ENCODE results near the gene ADAMTSL5. TPM values are rescaled to one million over a fixed set of nuclear protein-coding genes. Genes with fewer than 3 reads are reported as not detected.

ADAMTSL5 gene
- total RNA-seq, 1 experiment from 2014 or later: 0.86 TPM

- ChIA-PET CTCF (interaction anchor here (0.5 kb wide), 1 partner anchor 229 kb away, joined by 3 read pairs; no protein-coding TSS in a partner anchor), POLR2A (ENCODE audit: low non-redundant PET) (no interaction called here)
- intact Hi-C loops (cut with micrococcal nuclease; ENCODE audit: unreplicated experiment): no loop called here
- H3K27me3 ChIP-seq (replicated peaks; ENCODE audit: insufficient read depth, low read depth, low read length, poor library complexity): no peaks in the 10 kb centered on the region
- H3K4me3 ChIP-seq (ENCODE audit: low read depth, low read length, poor library complexity, severe bottlenecking): no peak overlapping the region
- H3K4me1 ChIP-seq (ENCODE audit: insufficient read depth, low read length, poor library complexity, severe bottlenecking): peaks cover 6% of the 10 kb centered on the region
- DNase-seq (ENCODE audit: low spot score): no peak
- TF ChIP-seq EZH2 (IDR thresholded peaks at IDR 0.05; ENCODE audit: borderline replicate concordance, low read depth, low read length, poor library complexity, severe bottlenecking): no peak
- TF ChIP-seq, protein P1, sequence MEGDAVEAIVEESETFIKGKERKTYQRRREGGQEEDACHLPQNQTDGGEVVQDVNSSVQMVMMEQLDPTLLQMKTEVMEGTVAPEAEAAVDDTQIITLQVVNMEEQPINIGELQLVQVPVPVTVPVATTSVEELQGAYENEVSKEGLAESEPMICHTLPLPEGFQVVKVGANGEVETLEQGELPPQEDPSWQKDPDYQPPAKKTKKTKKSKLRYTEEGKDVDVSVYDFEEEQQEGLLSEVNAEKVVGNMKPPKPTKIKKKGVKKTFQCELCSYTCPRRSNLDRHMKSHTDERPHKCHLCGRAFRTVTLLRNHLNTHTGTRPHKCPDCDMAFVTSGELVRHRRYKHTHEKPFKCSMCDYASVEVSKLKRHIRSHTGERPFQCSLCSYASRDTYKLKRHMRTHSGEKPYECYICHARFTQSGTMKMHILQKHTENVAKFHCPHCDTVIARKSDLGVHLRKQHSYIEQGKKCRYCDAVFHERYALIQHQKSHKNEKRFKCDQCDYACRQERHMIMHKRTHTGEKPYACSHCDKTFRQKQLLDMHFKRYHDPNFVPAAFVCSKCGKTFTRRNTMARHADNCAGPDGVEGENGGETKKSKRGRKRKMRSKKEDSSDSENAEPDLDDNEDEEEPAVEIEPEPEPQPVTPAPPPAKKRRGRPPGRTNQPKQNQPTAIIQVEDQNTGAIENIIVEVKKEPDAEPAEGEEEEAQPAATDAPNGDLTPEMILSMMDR (conservative IDR thresholded peaks at IDR 0.05; ENCODE audit: low read depth, low read length): no peak
- H3K27ac ChIP-seq (ENCODE audit: low read depth, low read length, poor library complexity, severe bottlenecking): no peak overlapping the region
- no peaks in the 10 kb centered on the region for H3K9me3 ChIP-seq (ENCODE audit: low read depth, low read length, poor library complexity, severe bottlenecking)
- no TSS peak for BruUV-seq (replicated peaks)
- H3K36me3 ChIP-seq (ENCODE audit: insufficient read depth, low read length, poor library complexity, severe bottlenecking): no peaks in the 10 kb centered on the region
Observed at GRCh38 chr19:1495799-1496713, 16.8 kb downstream of the ADAMTSL5 start.

DNA sequence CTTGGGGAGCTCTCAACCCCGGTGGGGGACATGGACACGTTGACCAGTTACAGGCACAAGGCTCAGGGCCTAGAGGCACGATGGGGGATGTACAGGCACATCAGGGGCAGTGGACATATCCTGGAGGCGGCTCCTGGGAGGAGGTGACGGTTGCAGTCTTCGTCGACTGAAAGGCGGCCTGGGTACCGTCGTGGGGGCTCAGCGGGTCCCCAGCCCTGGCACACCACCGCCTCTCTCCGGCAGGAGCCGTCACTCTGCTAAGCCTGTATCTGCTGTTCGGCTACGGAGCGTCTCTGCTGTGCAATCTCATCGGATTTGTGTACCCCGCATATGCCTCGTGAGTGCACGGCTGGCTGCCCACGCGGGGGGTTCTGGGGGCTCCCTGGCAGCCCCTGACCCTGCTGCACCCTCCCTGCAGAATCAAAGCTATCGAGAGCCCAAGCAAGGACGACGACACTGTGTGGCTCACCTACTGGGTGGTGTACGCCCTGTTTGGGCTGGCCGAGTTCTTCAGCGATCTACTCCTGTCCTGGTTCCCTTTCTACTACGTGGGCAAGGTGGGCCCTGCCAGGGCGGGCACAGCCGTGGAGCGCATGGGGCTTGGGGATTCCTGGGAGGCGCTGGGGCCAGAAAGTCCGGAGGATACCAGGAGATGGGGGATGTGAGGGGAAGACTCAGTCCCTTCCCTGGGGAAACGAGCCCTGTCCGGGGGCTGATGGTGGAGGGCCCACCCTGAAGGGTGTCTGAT, 17.6 kb downstream of the ADAMTSL5 start:
- no peaks in the 10 kb centered on the region for H3K36me3 ChIP-seq (ENCODE audit: insufficient read depth, low read length, poor library complexity, severe bottlenecking)
- no peaks in the 10 kb centered on the region for H3K27me3 ChIP-seq (replicated peaks; ENCODE audit: insufficient read depth, low read depth, low read length, poor library complexity)
- POLR2A ChIA-PET (ENCODE audit: low non-redundant PET): no interaction called here
- intact Hi-C loops (cut with micrococcal nuclease; ENCODE audit: unreplicated experiment): no loop called here
- peaks cover 6% of the 10 kb centered on the region for H3K4me1 ChIP-seq (ENCODE audit: insufficient read depth, low read length, poor library complexity, severe bottlenecking)
- BruUV-seq (replicated peaks): no TSS peak
- H3K27ac ChIP-seq (ENCODE audit: low read depth, low read length, poor library complexity, severe bottlenecking): no peak overlapping the region
- H3K9me3 ChIP-seq (ENCODE audit: low read depth, low read length, poor library complexity, severe bottlenecking): no peaks in the 10 kb centered on the region
- H3K4me3 ChIP-seq (ENCODE audit: low read depth, low read length, poor library complexity, severe bottlenecking): no peak overlapping the region
- TF ChIP-seq, protein P1 (conservative IDR thresholded peaks at IDR 0.05; ENCODE audit: low read depth, low read length): no peak
- TF ChIP-seq EZH2 (IDR thresholded peaks at IDR 0.05; ENCODE audit: borderline replicate concordance, low read depth, low read length, poor library complexity, severe bottlenecking): no peak
- DNase-seq (ENCODE audit: low spot score): no peak
- CTCF ChIA-PET: interaction anchor here (0.5 kb wide), 1 partner anchor 229 kb away, joined by 3 read pairs; no protein-coding TSS in a partner anchor

- Histone ChIP-seq H3K36me3 (ENCODE audit: insufficient read depth, low read length, poor library complexity, severe bottlenecking) (no peaks in the 10 kb centered on the region), H3K27me3 (replicated peaks; ENCODE audit: insufficient read depth, low read depth, low read length, poor library complexity) (no peaks in the 10 kb centered on the region), H3K4me1 (ENCODE audit: insufficient read depth, low read length, poor library complexity, severe bottlenecking) (peaks cover 11% of the 10 kb centered on the region), H3K9me3 (ENCODE audit: low read depth, low read length, poor library complexity, severe bottlenecking) (no peaks in the 10 kb centered on the region), H3K27ac (ENCODE audit: low read depth, low read length, poor library complexity, severe bottlenecking) (no peak overlapping the region), H3K4me3 (ENCODE audit: low read depth, low read length, poor library complexity, severe bottlenecking) (no peak overlapping the region)
- intact Hi-C loops (cut with micrococcal nuclease; ENCODE audit: unreplicated experiment): no loop called here
- POLR2A ChIA-PET (ENCODE audit: low non-redundant PET): no interaction called here
- CTCF ChIA-PET: no interaction called here
- BruUV-seq (replicated peaks): no TSS peak
- no peak for DNase-seq (ENCODE audit: low spot score)
- TF ChIP-seq, protein P1 (conservative IDR thresholded peaks at IDR 0.05; ENCODE audit: low read depth, low read length): no peak
- TF ChIP-seq EZH2 (IDR thresholded peaks at IDR 0.05; ENCODE audit: borderline replicate concordance, low read depth, low read length, poor library complexity, severe bottlenecking): no peak
Observed at GRCh38 chr19:1494115-1494815, 18.6 kb downstream of the ADAMTSL5 start.

Measured in A673 (cell line).